GM23248 (cell line): Measurements from ENCODE around the gene REC114. TPM values are rescaled to one million over a fixed set of nuclear protein-coding genes. Genes with fewer than 3 reads are reported as not detected.
"Not testable (repeated sequence)": the region's sequence is repeated elsewhere in the genome, so short reads cannot be mapped to it uniquely, and the experiment has no call there.

ENCODE experiments used
- DNase-seq: peaks from one replicate; pipeline ENCODE4 v3.0.0-alpha.2; 2015
- H2AFZ ChIP-seq: fragments of 200-600 bp; sonication (generic); 2 replicates; pipeline ENCODE4 v1.6.1; 2016; ENCODE audit warnings: antibody characterized with exemption
- H3F3A ChIP-seq: fragments of 200-600 bp; sonication (generic); 2 replicates; pipeline ENCODE4 v1.6.1; 2016; ENCODE audit warnings: mild to moderate bottlenecking, antibody characterized with exemption, mixed run types; ENCODE audit not compliant: insufficient read depth
- H3K27ac ChIP-seq: fragments of 200-600 bp; sonication (generic); 2 replicates; pipeline ENCODE4 v1.5.1; 2016; ENCODE audit warnings: mild to moderate bottlenecking
- H3K27me3 ChIP-seq: fragments of 200-600 bp; sonication (generic); replicated peaks from 2 replicates; pipeline ENCODE4 v1.6.1; 2016; ENCODE audit warnings: mild to moderate bottlenecking; ENCODE audit not compliant: insufficient read depth
- H3K36me3 ChIP-seq: fragments of 200-600 bp; sonication (generic); 2 replicates; pipeline ENCODE4 v1.6.1; 2016; ENCODE audit warnings: low read depth, mild to moderate bottlenecking
- H3K4me1 ChIP-seq: fragments of 200-600 bp; sonication (generic); 2 replicates; pipeline ENCODE4 v1.6.1; 2016; ENCODE audit warnings: mild to moderate bottlenecking; ENCODE audit not compliant: insufficient read depth
- H3K4me2 ChIP-seq: fragments of 200-600 bp; sonication (generic); one replicate; pipeline ENCODE4 v1.6.1; 2016; ENCODE audit warnings: mild to moderate bottlenecking; ENCODE audit not compliant: unreplicated experiment
- H3K4me3 ChIP-seq: fragments of 200-600 bp; sonication (generic); 2 replicates; pipeline ENCODE4 v1.5.1; 2016; ENCODE audit warnings: mild to moderate bottlenecking
- H3K79me2 ChIP-seq: fragments of 200-600 bp; sonication (generic); 2 replicates; pipeline ENCODE4 v1.6.1; 2016; ENCODE audit warnings: mild to moderate bottlenecking; ENCODE audit not compliant: insufficient read depth
- H3K9ac ChIP-seq: fragments of 200-600 bp; sonication (generic); 2 replicates; pipeline ENCODE4 v1.6.1; 2016; ENCODE audit warnings: mild to moderate bottlenecking
- H3K9me2 ChIP-seq: fragments of 200-600 bp; sonication (generic); 2 replicates; pipeline ENCODE4 v1.6.1; 2016; ENCODE audit warnings: mixed run types, mild to moderate bottlenecking, moderate library complexity; ENCODE audit not compliant: insufficient read depth
- H3K9me3 ChIP-seq: fragments of 200-600 bp; sonication (generic); one replicate; pipeline ENCODE4 v1.6.1; 2017; ENCODE audit warnings: low read depth
- H4K20me1 ChIP-seq: fragments of 200-600 bp; sonication (generic); 2 replicates; pipeline ENCODE4 v1.6.0; 2016; ENCODE audit not compliant: insufficient read depth
- EZH2 ChIP-seq: fragments of 200-600 bp; sonication (generic); IDR thresholded peaks from 2 replicates; pipeline ENCODE4 v1.6.1; 2018; ENCODE audit warnings: antibody characterized with exemption, mild to moderate bottlenecking; ENCODE audit not compliant: insufficient read depth, poor library complexity, severe bottlenecking
- EZH2phosphoT487 ChIP-seq: fragments of 200-600 bp; sonication (generic); IDR thresholded peaks from 2 replicates; pipeline ENCODE4 v1.6.1; 2018; ENCODE audit warnings: antibody characterized with exemption, moderate library complexity, mild to moderate bottlenecking, low read depth; ENCODE audit not compliant: insufficient read depth
- WGBS, 2 experiments: methylation state at CpG; one replicate each; pipeline ENCODE4 v1.1.6; 2015 to 2017; ENCODE audit warnings: low lambda C conversion rate in 2 of 2, low coverage in 1 of 2; ENCODE audit errors: missing lambda C conversion rate in 2 of 2; 5-methylcytosine and 5-hydroxymethylcytosine counted together
- in situ Hi-C: fragments of 300-500 bp; cut with MboI; formaldehyde crosslinking; loops from 2 replicates; pipeline ENCODE4 v1.15.0; 2020
- polyA plus RNA-seq: library from polyadenylated mRNA; unstranded; fragments of >200 nt; fragmentation: Nextera tagmentation; extraction: Ambion mirVana; gene quantifications from 2 replicates; pipeline ENCODE4 v1.2.1, GENCODE V29; 2016
- total RNA-seq: library from RNA; depleted of rRNA; stranded (reverse); fragments of >200 nt; shearing (Covaris generic); gene quantifications from 2 replicates; pipeline ENCODE4 v1.2.3, GENCODE V29; 2014

The REC114 gene
- total and polyA plus RNA-seq, 2 experiments from 2014 or later: not detected

DNA sequence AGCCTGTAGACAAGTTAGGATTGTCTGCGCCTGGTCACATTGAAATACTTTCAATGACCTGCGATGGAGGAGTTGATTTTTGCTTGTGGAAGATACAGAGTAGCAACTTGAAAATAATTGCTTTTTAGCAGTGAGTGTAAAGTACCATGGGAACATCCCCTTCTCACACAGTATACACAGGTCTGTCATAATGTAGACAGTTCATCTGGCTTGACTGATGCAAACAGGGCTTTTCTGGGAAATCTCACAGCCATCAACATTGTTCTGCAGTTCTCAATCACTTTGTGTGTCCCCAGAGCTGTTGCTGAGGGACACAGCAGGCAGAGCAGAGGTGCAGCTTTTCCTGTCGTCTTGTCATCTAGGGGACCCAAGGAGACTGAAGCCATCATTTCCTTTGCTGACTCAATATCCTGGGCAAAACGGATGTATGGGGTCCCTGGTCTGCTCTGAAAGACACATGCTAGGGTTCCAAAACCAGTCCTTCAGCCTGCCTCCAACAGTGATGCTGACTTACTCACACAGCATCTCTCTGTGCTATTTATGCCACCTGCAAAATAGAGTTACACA is 5.3 kb upstream of the REC114 start:
- H3K4me3 ChIP-seq: no peak overlapping the region
- H3K79me2 ChIP-seq: no peaks in the 10 kb centered on the region
- H3K27ac ChIP-seq: no peak overlapping the region
- no peak for DNase-seq
- no peaks in the 10 kb centered on the region for H4K20me1 ChIP-seq
- H3K27me3 ChIP-seq: peaks cover 50% of the 10 kb centered on the region
- no peak overlapping the region for H3K9ac ChIP-seq
- H3K36me3 ChIP-seq: no peaks in the 10 kb centered on the region
- WGBS, 2 experiments: 35 to 38% methylated on average over 4 of the region's 4 CpGs
- H3F3A ChIP-seq: no peaks in the 10 kb centered on the region
- H3K4me2 ChIP-seq: no peak overlapping the region
- no peak for TF ChIP-seq EZH2phosphoT487
- no peak for TF ChIP-seq EZH2
- no peaks in the 10 kb centered on the region for H3K9me3 ChIP-seq
- no peaks in the 10 kb centered on the region for H3K9me2 ChIP-seq
- H2AFZ ChIP-seq: no peak overlapping the region
- no peaks in the 10 kb centered on the region for H3K4me1 ChIP-seq
- in situ Hi-C loops: no loop called here

DNA sequence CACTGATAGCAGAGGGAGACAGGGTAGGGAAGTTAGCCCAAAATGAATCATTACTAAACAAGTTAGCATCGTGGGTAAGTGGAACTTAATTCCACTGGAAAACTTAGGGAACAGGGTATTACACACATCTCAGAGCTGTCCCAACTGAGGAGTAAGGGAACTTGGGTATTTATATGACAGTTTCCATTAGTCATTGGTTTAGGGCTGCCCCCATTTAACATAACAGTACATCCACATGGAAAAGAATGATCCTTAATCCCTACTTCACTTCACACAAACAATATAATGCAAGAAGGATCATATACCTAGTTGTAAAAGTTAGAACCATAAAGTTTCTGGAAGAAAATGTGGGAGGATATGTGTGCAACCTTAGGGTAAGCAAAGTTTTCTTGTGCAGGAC is 4.3 kb upstream of the REC114 start:
- 15 to 22% methylated on average over 1 of the region's 1 CpG for WGBS, 2 experiments
- no peak for TF ChIP-seq EZH2phosphoT487
- no peak for DNase-seq
- H3K79me2 ChIP-seq: no peaks in the 10 kb centered on the region
- no peak overlapping the region for H3K4me2 ChIP-seq
- no peaks in the 10 kb centered on the region for H4K20me1 ChIP-seq
- H3K4me3 ChIP-seq: no peak overlapping the region
- no peaks in the 10 kb centered on the region for H3K9me3 ChIP-seq
- H3K27me3 ChIP-seq: peaks cover 52% of the 10 kb centered on the region
- H2AFZ ChIP-seq: no peak overlapping the region
- no peak overlapping the region for H3K27ac ChIP-seq
- H3K36me3 ChIP-seq: no peaks in the 10 kb centered on the region
- H3K9ac ChIP-seq: no peak overlapping the region
- no peaks in the 10 kb centered on the region for H3F3A ChIP-seq
- H3K4me1 ChIP-seq: no peaks in the 10 kb centered on the region
- H3K9me2 ChIP-seq: no peaks in the 10 kb centered on the region
- in situ Hi-C loops: no loop called here

DNA sequence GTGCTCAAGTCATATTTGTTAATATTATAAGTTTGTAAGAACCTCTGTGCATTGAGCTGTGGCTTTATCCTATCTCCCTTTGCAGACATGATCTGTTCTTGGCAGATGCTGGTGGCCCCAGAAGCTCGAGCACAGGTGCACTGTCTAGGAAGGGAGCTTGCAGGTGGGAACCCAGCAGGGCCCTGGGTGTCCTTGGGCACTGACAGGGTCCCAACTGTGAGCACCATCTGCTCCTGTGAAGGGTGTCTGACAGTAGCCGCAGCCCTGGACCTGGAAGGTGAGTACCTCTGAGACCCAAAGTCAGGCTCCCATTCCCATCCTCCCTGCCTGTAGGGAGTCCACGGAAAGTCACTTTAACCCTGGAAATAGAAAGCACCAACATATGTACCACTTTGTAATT is 2.4 kb upstream of the REC114 start:
- in situ Hi-C loops: no loop called here

DNA sequence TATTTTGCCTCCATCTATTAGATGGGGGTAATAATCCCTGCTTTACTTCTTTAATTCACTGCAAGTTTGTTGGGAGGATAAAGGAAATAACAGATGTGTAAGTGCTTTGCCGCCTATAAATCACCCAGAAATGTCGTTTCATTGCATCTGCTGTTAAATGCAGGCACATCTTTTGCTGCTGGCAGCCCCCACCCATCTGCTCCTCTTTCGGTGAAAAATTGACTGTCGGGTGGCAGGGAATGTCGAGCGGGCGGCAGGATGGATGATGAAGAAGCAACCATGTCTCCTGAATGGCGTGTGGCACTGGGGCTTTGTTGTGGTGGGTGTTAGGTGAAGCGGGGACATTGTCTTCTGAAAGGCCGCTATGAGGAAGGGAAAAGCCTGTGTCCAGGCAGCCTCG is 543 bp upstream of the REC114 start:
- no peak for DNase-seq
- H3K27me3 ChIP-seq: peaks cover 49% of the 10 kb centered on the region

More for the DNA sequence above, 2.4 kb upstream of the REC114 start:
- Histone ChIP-seq H3K4me3 (no peak overlapping the region), H3K9me3 (no peaks in the 10 kb centered on the region), H3K79me2 (no peaks in the 10 kb centered on the region), H3K9me2 (no peaks in the 10 kb centered on the region), H4K20me1 (no peaks in the 10 kb centered on the region), H3F3A (no peaks in the 10 kb centered on the region), H3K27ac (no peak overlapping the region), H3K27me3 (peaks cover 51% of the 10 kb centered on the region), H3K4me2 (no peak overlapping the region), H3K4me1 (no peaks in the 10 kb centered on the region), H3K36me3 (no peaks in the 10 kb centered on the region), H2AFZ (no peak overlapping the region), H3K9ac (no peak overlapping the region)
- no peak for DNase-seq
- TF ChIP-seq EZH2phosphoT487 (no peak), EZH2 (no peak)
- WGBS, 2 experiments: 30 to 45% methylated on average over 3 of the region's 3 CpGs

DNA sequence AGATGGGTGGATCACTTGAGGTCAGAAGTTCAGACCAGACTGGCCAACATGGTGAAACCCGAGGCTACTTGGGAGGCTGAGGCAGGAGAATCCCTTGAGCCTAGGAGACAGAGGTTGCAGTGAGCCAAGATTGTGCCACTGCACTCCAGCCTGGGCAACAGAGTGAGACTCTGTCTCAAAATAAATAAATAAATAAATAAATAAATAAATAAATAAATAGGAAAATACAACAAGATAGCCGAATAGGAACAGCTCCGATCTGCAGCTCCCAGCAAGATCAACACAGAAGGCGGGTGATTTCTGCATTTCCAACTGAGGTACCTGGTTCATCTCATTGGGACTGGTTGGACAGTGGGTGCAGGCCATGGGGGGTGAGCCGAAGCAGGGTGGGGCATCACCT is 4.5 kb downstream of the REC114 start:
- 56 to 60% methylated on average over 5 of the region's 5 CpGs for WGBS, 2 experiments
- H3K9me3 ChIP-seq, H3K79me2 ChIP-seq, H3K4me3 ChIP-seq, H3K27ac ChIP-seq, H3K9me2 ChIP-seq, in situ Hi-C loops, H3K4me1 ChIP-seq, H3K9ac ChIP-seq, H3K27me3 ChIP-seq, H4K20me1 ChIP-seq, H3K4me2 ChIP-seq, H2AFZ ChIP-seq, DNase-seq, H3K36me3 ChIP-seq, H3F3A ChIP-seq: not testable (repeated sequence)

More for the DNA sequence above, 543 bp upstream of the REC114 start:
- Histone ChIP-seq H3K4me1 (no peaks in the 10 kb centered on the region), H3K9me3 (no peaks in the 10 kb centered on the region), H3K9ac (no peak overlapping the region), H3K4me3 (no peak overlapping the region), H2AFZ (no peak overlapping the region), H3K4me2 (no peak overlapping the region), H3K79me2 (no peaks in the 10 kb centered on the region), H3K27ac (no peak overlapping the region), H3F3A (no peaks in the 10 kb centered on the region), H4K20me1 (no peaks in the 10 kb centered on the region), H3K9me2 (no peaks in the 10 kb centered on the region), H3K36me3 (no peaks in the 10 kb centered on the region)
- TF ChIP-seq EZH2phosphoT487 (no peak), EZH2 (no peak)
- WGBS, 2 experiments: 56 to 60% methylated on average over 11 of the region's 11 CpGs
- in situ Hi-C loops: no loop called here

DNA sequence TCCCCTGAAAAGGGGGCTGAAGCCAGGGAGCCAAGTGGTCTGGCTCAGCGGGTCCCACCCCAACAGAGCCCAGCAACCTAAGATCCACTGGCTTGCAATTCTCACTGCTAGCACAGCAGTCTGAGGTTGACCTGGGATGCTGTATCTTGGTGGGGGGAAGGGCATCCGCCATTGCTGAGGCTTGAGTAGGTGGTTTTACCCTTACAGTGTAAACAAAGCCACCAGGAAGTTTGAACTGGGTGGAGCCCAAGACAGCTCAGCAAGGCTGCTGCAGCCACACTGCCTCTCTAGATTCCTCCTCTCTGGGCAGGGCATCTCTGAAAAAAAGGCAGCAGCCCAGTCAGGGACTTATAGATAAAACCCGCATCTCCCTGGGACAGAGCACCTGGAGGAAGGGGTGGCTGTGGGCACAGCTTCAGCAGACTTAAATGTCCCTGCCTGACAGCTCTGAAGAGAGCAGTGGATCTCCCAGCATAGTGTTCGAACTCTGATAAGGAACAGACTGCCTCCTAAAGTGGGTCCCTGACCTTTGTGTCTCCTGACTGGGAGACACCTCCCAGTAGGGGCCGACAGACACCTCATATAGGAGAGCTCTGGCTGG is 5.3 kb downstream of the REC114 start:
- H2AFZ ChIP-seq, H3K36me3 ChIP-seq, H3K9me2 ChIP-seq, H3K4me1 ChIP-seq, H3K27me3 ChIP-seq, DNase-seq, H3F3A ChIP-seq, H3K9me3 ChIP-seq, H3K79me2 ChIP-seq, H3K4me3 ChIP-seq, H4K20me1 ChIP-seq, H3K4me2 ChIP-seq, in situ Hi-C loops, H3K9ac ChIP-seq, H3K27ac ChIP-seq: not testable (repeated sequence)
- WGBS, 2 experiments: 56 to 70% methylated on average over 5 of the region's 5 CpGs

DNA sequence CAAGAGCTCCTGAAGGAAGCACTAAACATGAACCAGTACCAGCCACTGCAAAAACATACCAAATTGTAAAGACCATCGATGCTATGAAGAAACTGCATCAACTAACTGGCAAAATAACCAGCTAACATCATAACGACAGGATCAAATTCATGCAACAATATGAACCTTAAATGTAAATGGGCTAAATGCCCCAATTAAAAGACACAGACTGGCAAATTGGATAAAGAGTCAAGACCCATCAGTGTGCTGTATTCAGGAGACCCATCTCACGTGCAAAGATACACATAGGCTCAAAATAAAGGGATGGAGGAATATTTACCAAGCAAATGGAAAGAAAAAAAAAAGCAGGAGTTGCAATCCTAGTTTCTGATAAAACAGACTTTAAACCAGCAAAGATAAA is 7.0 kb downstream of the REC114 start:
- H3K9me2 ChIP-seq, DNase-seq, H3K79me2 ChIP-seq, H3K4me1 ChIP-seq, H3K36me3 ChIP-seq, H4K20me1 ChIP-seq, H3K9me3 ChIP-seq, H3K4me3 ChIP-seq, H3K4me2 ChIP-seq, in situ Hi-C loops, H3K27ac ChIP-seq, H3K9ac ChIP-seq, H3F3A ChIP-seq, H2AFZ ChIP-seq, H3K27me3 ChIP-seq: not testable (repeated sequence)
- 29 to 32% methylated on average over 3 of the region's 3 CpGs for WGBS, 2 experiments
